Measurements from ENCODE around the gene PLCB4.

Gene PLCB4

DNA sequence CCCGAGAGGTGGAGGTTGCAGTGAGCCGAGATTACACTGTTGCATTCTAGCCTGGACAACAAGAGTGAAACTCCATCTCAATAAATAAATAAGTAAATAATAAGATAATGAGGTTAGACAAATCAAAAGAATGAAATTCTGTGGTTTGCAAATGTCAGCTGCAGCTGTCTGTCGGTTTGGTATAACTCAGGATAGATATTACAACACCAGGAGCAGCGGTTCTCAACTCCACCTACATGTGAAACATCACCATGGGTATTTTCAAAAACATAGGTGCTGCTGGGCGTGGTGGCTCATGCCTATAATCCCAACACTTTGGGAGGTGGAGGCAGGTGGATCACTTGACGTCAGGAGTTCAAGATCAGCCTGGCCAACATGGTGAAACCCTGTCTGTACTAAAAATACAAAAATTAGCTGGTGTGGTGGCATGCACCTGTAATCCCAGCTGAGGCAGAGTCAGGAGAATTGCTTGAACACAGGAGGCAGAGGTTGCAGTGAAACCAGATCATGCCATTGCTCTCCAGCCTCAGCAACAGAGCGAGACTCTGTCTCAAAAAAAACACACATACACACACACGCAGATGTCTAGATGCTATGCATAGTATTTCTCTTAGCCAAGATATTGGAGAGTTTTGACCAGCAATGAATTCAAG, 319.4 kb downstream of the PLCB4 start:
- no peak for DNase-seq (ENCODE audit: low read depth)
- in situ Hi-C loops (cut with HindIII; ENCODE audit: low sequenced_read_pairs): no loop called here
- TF ChIP-seq, protein P1, sequence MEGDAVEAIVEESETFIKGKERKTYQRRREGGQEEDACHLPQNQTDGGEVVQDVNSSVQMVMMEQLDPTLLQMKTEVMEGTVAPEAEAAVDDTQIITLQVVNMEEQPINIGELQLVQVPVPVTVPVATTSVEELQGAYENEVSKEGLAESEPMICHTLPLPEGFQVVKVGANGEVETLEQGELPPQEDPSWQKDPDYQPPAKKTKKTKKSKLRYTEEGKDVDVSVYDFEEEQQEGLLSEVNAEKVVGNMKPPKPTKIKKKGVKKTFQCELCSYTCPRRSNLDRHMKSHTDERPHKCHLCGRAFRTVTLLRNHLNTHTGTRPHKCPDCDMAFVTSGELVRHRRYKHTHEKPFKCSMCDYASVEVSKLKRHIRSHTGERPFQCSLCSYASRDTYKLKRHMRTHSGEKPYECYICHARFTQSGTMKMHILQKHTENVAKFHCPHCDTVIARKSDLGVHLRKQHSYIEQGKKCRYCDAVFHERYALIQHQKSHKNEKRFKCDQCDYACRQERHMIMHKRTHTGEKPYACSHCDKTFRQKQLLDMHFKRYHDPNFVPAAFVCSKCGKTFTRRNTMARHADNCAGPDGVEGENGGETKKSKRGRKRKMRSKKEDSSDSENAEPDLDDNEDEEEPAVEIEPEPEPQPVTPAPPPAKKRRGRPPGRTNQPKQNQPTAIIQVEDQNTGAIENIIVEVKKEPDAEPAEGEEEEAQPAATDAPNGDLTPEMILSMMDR (IDR thresholded peaks at IDR 0.05; ENCODE audit: low read depth, low read length, missing control alignments): no peak
- H3K4me3 ChIP-seq (ENCODE audit: low read depth, low read length): no peak overlapping the region

DNA sequence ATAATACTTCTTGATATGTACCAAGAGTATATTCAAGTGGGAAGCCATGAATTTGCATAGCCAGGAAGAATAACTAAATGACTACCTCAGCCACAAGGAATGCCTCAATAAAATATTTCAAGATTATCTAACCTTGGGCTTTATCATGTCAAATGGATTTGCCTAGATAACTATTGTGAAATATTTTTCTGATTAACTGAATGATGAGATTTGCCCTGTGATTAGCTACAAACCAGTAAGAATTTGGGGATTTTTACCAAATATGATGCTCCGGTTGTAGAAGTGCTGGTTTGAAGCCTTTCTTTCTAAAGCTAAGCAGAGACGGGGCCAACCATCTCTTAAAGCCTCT, 319.9 kb downstream of the PLCB4 start:
- in situ Hi-C loops (cut with HindIII; ENCODE audit: low sequenced_read_pairs): no loop called here
- H3K4me3 ChIP-seq (ENCODE audit: low read depth, low read length): no peak overlapping the region
- DNase-seq (ENCODE audit: low read depth): no peak
- TF ChIP-seq, protein P1 (IDR thresholded peaks at IDR 0.05; ENCODE audit: low read depth, low read length, missing control alignments): no peak

DNA sequence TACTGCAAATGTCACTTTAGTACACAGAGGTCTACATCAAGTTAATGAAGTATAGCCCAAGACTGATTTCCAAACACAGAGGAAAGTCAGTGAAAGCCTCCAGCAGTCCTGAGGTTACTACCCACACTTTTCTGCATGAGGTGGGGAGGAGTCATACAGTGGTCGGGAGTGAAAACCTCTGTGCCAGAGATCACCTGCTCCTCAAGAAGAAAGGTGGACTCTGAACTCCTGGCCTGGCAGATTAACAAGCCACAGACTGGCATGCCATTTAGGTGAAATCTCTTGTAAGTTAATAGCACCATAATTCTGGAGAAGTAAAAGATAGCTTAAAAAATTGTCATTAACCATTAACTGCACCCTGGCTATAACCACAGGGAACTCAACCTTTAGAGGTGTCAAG, 320.5 kb downstream of the PLCB4 start:
- in situ Hi-C loops (cut with HindIII; ENCODE audit: low sequenced_read_pairs): no loop called here
- no peak overlapping the region for H3K4me3 ChIP-seq (ENCODE audit: low read depth, low read length)
- TF ChIP-seq, protein P1 (IDR thresholded peaks at IDR 0.05; ENCODE audit: low read depth, low read length, missing control alignments): no peak
- no peak for DNase-seq (ENCODE audit: low read depth)

DNA sequence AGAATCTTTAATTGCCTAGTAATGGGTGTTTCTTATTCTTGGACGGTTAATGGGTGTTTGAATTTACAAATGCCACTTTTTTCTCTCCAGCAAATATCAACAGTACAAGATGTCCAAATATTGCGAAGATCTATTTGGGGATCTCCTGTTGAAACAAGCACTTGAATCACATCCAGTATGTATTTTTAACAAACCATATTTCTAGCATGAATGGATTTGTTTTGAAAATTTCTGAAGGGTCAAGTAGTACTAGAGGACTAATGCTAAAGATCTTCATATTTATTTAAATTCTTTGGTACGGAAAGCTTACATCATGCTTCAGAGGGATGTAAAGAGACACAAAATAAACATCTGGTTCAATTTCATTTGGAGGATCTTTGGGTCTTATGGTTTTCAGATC, 321.6 kb downstream of the PLCB4 start:
- no peak overlapping the region for H3K4me3 ChIP-seq (ENCODE audit: low read depth, low read length)
- TF ChIP-seq, protein P1 (IDR thresholded peaks at IDR 0.05; ENCODE audit: low read depth, low read length, missing control alignments): no peak
- in situ Hi-C loops (cut with HindIII; ENCODE audit: low sequenced_read_pairs): no loop called here
- DNase-seq (ENCODE audit: low read depth): no peak

DNA sequence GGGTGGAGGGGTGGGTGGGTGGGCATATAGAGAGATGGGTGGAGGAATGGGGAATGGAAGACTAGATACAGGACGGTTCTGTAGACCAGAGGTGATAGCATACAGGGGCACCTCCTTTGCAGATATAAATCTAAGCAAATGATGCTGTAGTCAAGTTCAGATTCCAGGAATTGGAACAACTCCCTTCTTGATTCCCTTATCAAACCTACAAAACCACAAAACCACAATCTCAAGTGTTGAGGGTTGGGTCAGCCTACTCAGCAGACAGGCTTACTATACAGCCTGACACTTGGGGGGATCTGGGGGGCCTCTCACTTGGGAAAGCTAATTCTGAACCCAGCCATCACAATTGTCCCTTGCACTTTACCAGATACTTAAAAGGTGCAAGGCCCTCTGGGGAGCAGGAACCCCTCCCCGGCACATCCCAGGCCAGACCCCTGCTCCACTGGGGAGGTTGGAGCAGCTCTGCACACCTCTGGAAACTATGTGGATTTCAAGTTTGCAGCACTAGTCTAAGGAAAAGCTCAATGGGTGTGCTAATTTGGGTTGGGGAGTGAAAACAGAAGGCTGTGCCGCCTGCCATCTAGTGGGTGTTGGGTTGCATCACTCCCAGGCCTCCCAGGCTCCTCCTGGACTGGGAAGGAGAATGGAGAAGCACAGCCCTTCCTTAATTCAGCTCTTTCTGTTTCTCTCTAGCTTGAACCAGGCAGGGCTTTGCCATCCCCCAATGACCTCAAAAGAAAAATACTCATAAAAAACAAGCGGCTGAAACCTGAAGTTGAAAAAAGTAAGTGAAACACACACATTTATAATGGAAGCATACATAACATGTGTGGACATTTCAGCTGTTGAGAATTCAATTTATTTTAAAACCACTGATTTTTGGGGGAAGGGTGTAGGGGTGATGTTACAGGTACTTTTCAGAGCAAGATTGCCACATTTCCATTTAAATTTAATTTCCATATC, 324.3 kb downstream of the PLCB4 start:
- no peak overlapping the region for H3K4me3 ChIP-seq (ENCODE audit: low read depth, low read length)
- in situ Hi-C loops (cut with HindIII; ENCODE audit: low sequenced_read_pairs): no loop called here
- DNase-seq (ENCODE audit: low read depth): peak; percentile 55
- TF ChIP-seq, protein P1 (IDR thresholded peaks at IDR 0.05; ENCODE audit: low read depth, low read length, missing control alignments): peak; percentile 94

DNA sequence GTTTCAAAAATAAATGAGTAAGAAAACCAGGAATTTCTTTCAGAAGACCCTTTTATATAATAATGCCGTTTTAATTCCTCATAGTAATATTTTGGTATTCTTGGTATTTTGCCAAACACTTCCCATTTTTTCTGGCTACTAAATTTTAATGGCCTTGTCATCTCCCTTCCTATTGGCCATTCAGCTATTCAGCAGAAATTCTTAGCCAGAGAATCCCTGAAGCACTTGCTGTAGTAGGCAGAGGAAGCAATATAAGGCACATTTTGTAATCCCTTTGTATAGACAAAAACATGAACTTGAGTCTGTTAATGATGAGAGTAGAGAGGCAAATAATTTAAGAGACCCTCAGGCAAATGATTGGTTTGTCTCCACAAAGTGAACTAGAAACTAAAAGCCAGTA, 327.1 kb downstream of the PLCB4 start:
- TF ChIP-seq, protein P1 (IDR thresholded peaks at IDR 0.05; ENCODE audit: low read depth, low read length, missing control alignments): no peak
- in situ Hi-C loops (cut with HindIII; ENCODE audit: low sequenced_read_pairs): no loop called here
- no peak for DNase-seq (ENCODE audit: low read depth)

More for the DNA sequence above, 327.1 kb downstream of the PLCB4 start:
- no peak overlapping the region for H3K4me3 ChIP-seq (ENCODE audit: low read depth, low read length)

Data from astrocyte of the cerebellum (primary cell).